Suprapubic skin (tissue), 3 donors: ENCODE data around the gene CNNM2.

Source experiments
- EP300 ChIP-seq: sonication (generic); formaldehyde crosslinking; IDR thresholded peaks from one replicate; pipeline ENCODE4 v1.6.1; 2017; ENCODE audit warnings: antibody characterized with exemption
- TF ChIP-seq, protein P1 (sequence below), 2 donors: fragments of 200-600 bp in 1 of 2; fragments of 450-650 bp in 1 of 2; sonication (generic) in 1 of 2; IDR thresholded peaks; one replicate each; pipeline ENCODE4 v1.5.1; 2016 to 2019; ENCODE audit warnings: antibody characterized with exemption in 2 of 2, mild to moderate bottlenecking in 1 of 2, moderate library complexity in 1 of 2

DNA sequence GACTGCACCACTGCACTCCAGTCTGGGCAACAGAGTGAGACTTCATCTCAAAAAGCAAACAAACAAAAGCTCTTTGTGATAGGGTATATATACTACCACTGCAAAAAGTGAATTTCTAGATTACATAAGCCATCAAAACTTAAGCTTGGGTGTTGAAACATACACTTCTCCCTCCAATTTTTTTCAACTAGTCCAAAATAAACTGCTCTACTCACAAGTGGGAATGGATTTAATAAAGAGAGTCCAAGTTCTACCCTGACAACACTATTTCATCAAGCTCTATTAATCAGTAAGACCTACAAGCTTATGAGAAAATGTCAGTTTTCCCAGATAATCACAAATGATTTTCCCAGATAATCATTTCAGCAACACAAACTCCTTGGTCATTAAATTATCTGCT lies 192.3 kb downstream of the CNNM2 start:
- TF ChIP-seq, protein P1, sequence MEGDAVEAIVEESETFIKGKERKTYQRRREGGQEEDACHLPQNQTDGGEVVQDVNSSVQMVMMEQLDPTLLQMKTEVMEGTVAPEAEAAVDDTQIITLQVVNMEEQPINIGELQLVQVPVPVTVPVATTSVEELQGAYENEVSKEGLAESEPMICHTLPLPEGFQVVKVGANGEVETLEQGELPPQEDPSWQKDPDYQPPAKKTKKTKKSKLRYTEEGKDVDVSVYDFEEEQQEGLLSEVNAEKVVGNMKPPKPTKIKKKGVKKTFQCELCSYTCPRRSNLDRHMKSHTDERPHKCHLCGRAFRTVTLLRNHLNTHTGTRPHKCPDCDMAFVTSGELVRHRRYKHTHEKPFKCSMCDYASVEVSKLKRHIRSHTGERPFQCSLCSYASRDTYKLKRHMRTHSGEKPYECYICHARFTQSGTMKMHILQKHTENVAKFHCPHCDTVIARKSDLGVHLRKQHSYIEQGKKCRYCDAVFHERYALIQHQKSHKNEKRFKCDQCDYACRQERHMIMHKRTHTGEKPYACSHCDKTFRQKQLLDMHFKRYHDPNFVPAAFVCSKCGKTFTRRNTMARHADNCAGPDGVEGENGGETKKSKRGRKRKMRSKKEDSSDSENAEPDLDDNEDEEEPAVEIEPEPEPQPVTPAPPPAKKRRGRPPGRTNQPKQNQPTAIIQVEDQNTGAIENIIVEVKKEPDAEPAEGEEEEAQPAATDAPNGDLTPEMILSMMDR (IDR thresholded peaks at IDR 0.05) = no peak
- TF ChIP-seq EP300 = no peak
